OCI-LY1 (cell line): ENCODE results near the gene ELF4.

Experiments
- H2AFZ ChIP-seq: fragments of 200-600 bp; sonication (generic), shearing (Covaris generic); 2 replicates; pipeline ENCODE4 v1.6.0; 2014; ENCODE audit warnings: antibody characterized with exemption, mild to moderate bottlenecking, low read length
- H3F3A ChIP-seq: fragments of 200-600 bp; sonication (generic), shearing (Covaris generic); 2 replicates; pipeline ENCODE4 v1.6.0; 2014; ENCODE audit warnings: mild to moderate bottlenecking, antibody characterized with exemption, low read length, moderate library complexity; ENCODE audit not compliant: insufficient read depth
- H3K27ac ChIP-seq: fragments of 200-600 bp; sonication (generic); 2 replicates; pipeline ENCODE4 v1.5.1; 2014; ENCODE audit warnings: low read length, mixed run types, mild to moderate bottlenecking, low read depth; ENCODE audit not compliant: poor library complexity, severe bottlenecking
- H3K27me3 ChIP-seq: fragments of 200-600 bp; sonication (generic); 2 replicates; pipeline ENCODE4 v1.6.0; 2014; ENCODE audit warnings: antibody characterized with exemption, mild to moderate bottlenecking, low read length, moderate library complexity; ENCODE audit not compliant: insufficient read depth
- H3K36me3 ChIP-seq: fragments of 200-600 bp; sonication (generic); 2 replicates; pipeline ENCODE4 v1.6.1; 2014; ENCODE audit warnings: mild to moderate bottlenecking, antibody characterized with exemption, low read length, moderate library complexity, mixed read lengths; ENCODE audit not compliant: insufficient read depth
- H3K4me1 ChIP-seq: fragments of 200-600 bp; sonication (generic); 2 replicates; pipeline ENCODE4 v1.5.1; 2014; ENCODE audit warnings: mild to moderate bottlenecking, low read length, moderate library complexity; ENCODE audit not compliant: insufficient read depth, severe bottlenecking
- H3K4me2 ChIP-seq: fragments of 200-600 bp; sonication (generic), shearing (Covaris generic); 2 replicates; pipeline ENCODE4 v1.6.1; 2014; ENCODE audit warnings: low read length
- H3K4me3 ChIP-seq: fragments of 200-600 bp; sonication (generic); 2 replicates; pipeline ENCODE4 v1.5.1; 2014; ENCODE audit warnings: low read length, low read depth, mild to moderate bottlenecking, mixed read lengths; ENCODE audit not compliant: poor library complexity, severe bottlenecking
- H3K79me2 ChIP-seq: fragments of 200-600 bp; shearing (Covaris generic); 2 replicates; pipeline ENCODE4 v1.6.1; 2016; ENCODE audit warnings: mixed run types, low read length, mixed read lengths; ENCODE audit not compliant: insufficient read depth
- H3K9ac ChIP-seq: fragments of 200-600 bp; sonication (generic), shearing (Covaris generic); 2 replicates; pipeline ENCODE4 v1.6.1; 2014; ENCODE audit warnings: mild to moderate bottlenecking, low read length, mixed read lengths
- H3K9me2 ChIP-seq: fragments of 200-600 bp; sonication (generic), shearing (Covaris generic); 2 replicates; pipeline ENCODE4 v1.6.1; 2014; ENCODE audit warnings: low read depth, mild to moderate bottlenecking, low read length, mixed read lengths
- H3K9me3 ChIP-seq: fragments of 200-600 bp; shearing (Covaris generic); 2 replicates; pipeline ENCODE4 v1.6.1; 2014; ENCODE audit warnings: low read length, mixed read lengths
- H4K20me1 ChIP-seq: fragments of 200-600 bp; sonication (generic), shearing (Covaris generic); 2 replicates; pipeline ENCODE4 v1.6.0; 2016; ENCODE audit warnings: mild to moderate bottlenecking, low read length; ENCODE audit not compliant: insufficient read depth
- CTCF ChIP-seq: fragments of 200-600 bp; sonication (generic), shearing (Covaris generic); IDR thresholded peaks from 2 replicates; pipeline ENCODE4 v1.5.1; 2017; ENCODE audit warnings: mild to moderate bottlenecking, antibody characterized with exemption, low read length, moderate library complexity, mixed read lengths
- EZH2 ChIP-seq: fragments of 200-600 bp; sonication (generic), shearing (Covaris generic); IDR thresholded peaks from 2 replicates; pipeline ENCODE4 v1.8.0; 2017; ENCODE audit warnings: borderline replicate concordance, mixed run types, mild to moderate bottlenecking, antibody characterized with exemption, low read length, moderate library complexity, mixed read lengths

Gene ELF4

GRCh38 chrX:130083107-130083490, 27.2 kb downstream of the ELF4 start:
- Histone ChIP-seq H3K4me1 (peaks cover 64% of the 10 kb centered on the region), H3K79me2 (no peaks in the 10 kb centered on the region), H3K9ac (peak overlapping the region; percentile 55), H3F3A (no peaks in the 10 kb centered on the region), H3K27me3 (no peaks in the 10 kb centered on the region), H4K20me1 (no peaks in the 10 kb centered on the region), H3K4me3 (peak overlapping the region; percentile 27), H2AFZ (no peak overlapping the region), H3K36me3 (peaks cover 7% of the 10 kb centered on the region; the same call in 1 of the 2 replicates), H3K9me3 (no peaks in the 10 kb centered on the region), H3K9me2 (no peaks in the 10 kb centered on the region), H3K4me2 (peak overlapping the region; percentile 57), H3K27ac (peak overlapping the region; percentile 98)
- TF ChIP-seq EZH2: no peak
- no peak for TF ChIP-seq CTCF

GRCh38 chrX:130082244-130083106, 27.8 kb downstream of the ELF4 start:
- no peaks in the 10 kb centered on the region for H3K9me2 ChIP-seq
- peak overlapping the region; percentile 27 for H3K4me3 ChIP-seq
- no peaks in the 10 kb centered on the region for H3F3A ChIP-seq
- H3K27me3 ChIP-seq: no peaks in the 10 kb centered on the region
- peak overlapping the region; percentile 16; the same call in 1 of the 2 replicates for H3K9ac ChIP-seq
- H3K4me2 ChIP-seq: peak overlapping the region; percentile 57
- no peaks in the 10 kb centered on the region for H3K9me3 ChIP-seq
- peaks cover 7% of the 10 kb centered on the region; the same call in 1 of the 2 replicates for H3K36me3 ChIP-seq
- H4K20me1 ChIP-seq: no peaks in the 10 kb centered on the region
- no peak overlapping the region for H2AFZ ChIP-seq
- no peaks in the 10 kb centered on the region for H3K79me2 ChIP-seq
- H3K4me1 ChIP-seq: peaks cover 59% of the 10 kb centered on the region
- TF ChIP-seq EZH2: no peak
- peak; percentile 28; the same call in 1 of the 2 replicates for TF ChIP-seq CTCF
- peak overlapping the region; percentile 98 for H3K27ac ChIP-seq

- H3K9me3 ChIP-seq: no peaks in the 10 kb centered on the region
- 0 out of 2 replicates have a peak overlapping the region, but pooled peaks have one; percentile 57 for H3K4me2 ChIP-seq
- peak overlapping the region; percentile 98 for H3K27ac ChIP-seq
- H3K9me2 ChIP-seq: no peaks in the 10 kb centered on the region
- no peaks in the 10 kb centered on the region for H3K79me2 ChIP-seq
- peaks cover 11% of the 10 kb centered on the region; the same call in 1 of the 2 replicates for H3K36me3 ChIP-seq
- H3K9ac ChIP-seq: peak overlapping the region; percentile 16; the same call in 1 of the 2 replicates
- no peak overlapping the region for H3K4me3 ChIP-seq
- no peak for TF ChIP-seq EZH2
- no peak for TF ChIP-seq CTCF
- H4K20me1 ChIP-seq: no peaks in the 10 kb centered on the region
- H3K4me1 ChIP-seq: peaks cover 49% of the 10 kb centered on the region
- no peaks in the 10 kb centered on the region for H3K27me3 ChIP-seq
- no peak overlapping the region for H2AFZ ChIP-seq
- no peaks in the 10 kb centered on the region for H3F3A ChIP-seq
Measured at GRCh38 chrX:130081421-130082045, 28.8 kb downstream of the ELF4 start.
